Activated B cell treated with CpG ODN at 0.5 μM for 24 hours (primary cell): ENCODE results near the gene RNF145. TPM values are rescaled to one million over a fixed set of nuclear protein-coding genes. Genes with fewer than 3 reads are reported as not detected.

Experiments
- ATAC-seq: fragments of 200-7000 bp; cut with Tn5 transposase; one replicate; pipeline ENCODE4 v1.10.0; 2021; ENCODE audit warnings: low read depth, mild to moderate bottlenecking, moderate library complexity
- CTCF ChIA-PET: fragments of 350-600 bp; sonication (Branson Sonifier 250); formaldehyde crosslinking; loops from one replicate; lab custom pipeline; 2021; ENCODE audit warnings: antibody characterized with exemption; lab: Charles Lee
- POLR2A ChIA-PET: fragments of 350-600 bp; sonication (Branson Sonifier 250); formaldehyde crosslinking; loops from one replicate; lab custom pipeline; 2021; ENCODE audit warnings: antibody characterized with exemption; lab: Charles Lee
- DNase-seq: peaks from one replicate; pipeline ENCODE4 v3.0.0; 2022
- H3K27ac Mint-ChIP-seq: one replicate; pipeline ENCODE4 v1.8.0; 2020; ENCODE audit warnings: mixed read lengths
- H3K27me3 Mint-ChIP-seq: one replicate; pipeline ENCODE4 v1.8.0; 2021; ENCODE audit warnings: mixed read lengths
- H3K36me3 Mint-ChIP-seq: one replicate; pipeline ENCODE4 v1.8.0; 2021; ENCODE audit warnings: low read depth, mixed read lengths
- H3K4me1 Mint-ChIP-seq: one replicate; pipeline ENCODE4 v1.8.0; 2021; ENCODE audit warnings: mixed read lengths
- H3K4me3 Mint-ChIP-seq: one replicate; pipeline ENCODE4 v1.8.0; 2020; ENCODE audit warnings: mild to moderate bottlenecking, mixed read lengths
- H3K9me3 Mint-ChIP-seq: one replicate; pipeline ENCODE4 v1.8.0; 2020; ENCODE audit warnings: mixed read lengths
- intact Hi-C: fragments of 100-400 bp; cut with micrococcal nuclease; formaldehyde crosslinking; loops from one replicate; pipeline ENCODE4 v1.15.1; 2024
- total RNA-seq: library from RNA; stranded (reverse); gene quantifications from 2 replicates; pipeline ENCODE4 v1.2.3, GENCODE V29; 2022
- TF ChIP-seq, protein P1 (sequence below): fragments of 200-600 bp; IDR thresholded peaks from one replicate; pipeline ENCODE4 v1.8.0; 2022; ENCODE audit warnings: antibody characterized with exemption, mild to moderate bottlenecking

RNF145 gene
- total RNA-seq, 1 donor from 2014 or later = 66.1 TPM

DNA sequence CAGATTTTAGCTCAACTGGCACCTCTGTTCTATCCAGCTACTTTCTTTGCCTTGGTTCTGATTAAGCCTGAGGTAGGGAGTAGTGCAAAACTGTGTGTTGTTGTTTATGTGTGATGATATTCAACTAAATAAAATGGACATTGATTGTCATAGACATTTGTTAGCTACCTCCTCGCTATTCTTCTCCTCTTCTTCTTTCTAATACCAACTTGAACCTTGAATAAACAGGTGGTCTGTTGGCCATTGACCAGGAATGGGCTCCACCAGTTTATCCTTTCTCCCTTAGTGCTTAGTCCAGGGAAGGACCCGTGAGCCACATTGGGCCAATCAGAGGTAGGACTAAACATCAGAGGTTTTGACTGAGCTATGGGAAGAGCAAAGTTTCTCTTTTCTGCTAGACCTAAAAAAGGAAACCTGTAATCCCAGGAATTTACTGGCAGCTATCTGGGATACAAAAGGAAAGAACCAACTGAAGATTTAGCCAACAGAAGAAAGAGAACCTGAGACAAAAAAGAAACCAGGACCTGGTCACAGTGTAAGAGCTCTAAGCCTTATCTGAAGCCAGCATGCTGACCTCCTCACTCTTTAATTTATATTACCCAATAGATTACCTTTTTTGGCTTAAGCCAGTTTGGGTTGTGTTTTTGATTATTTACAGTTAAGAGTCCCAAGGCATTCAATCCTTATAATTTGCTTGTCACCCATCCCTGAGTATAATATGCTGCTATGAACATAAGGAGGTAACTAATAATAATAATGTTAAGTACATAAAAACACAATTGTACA is 5.3 kb upstream of the RNF145 start:
- DNase-seq (no peak), ATAC-seq (no peak)
- Mint-ChIP-seq H3K27me3 (no peaks in the 10 kb centered on the region), H3K36me3 (no peaks in the 10 kb centered on the region), H3K9me3 (no peaks in the 10 kb centered on the region), H3K4me1 (peaks cover 23% of the 10 kb centered on the region), H3K27ac (no peak overlapping the region), H3K4me3 (no peak overlapping the region)
- TF ChIP-seq, protein P1, sequence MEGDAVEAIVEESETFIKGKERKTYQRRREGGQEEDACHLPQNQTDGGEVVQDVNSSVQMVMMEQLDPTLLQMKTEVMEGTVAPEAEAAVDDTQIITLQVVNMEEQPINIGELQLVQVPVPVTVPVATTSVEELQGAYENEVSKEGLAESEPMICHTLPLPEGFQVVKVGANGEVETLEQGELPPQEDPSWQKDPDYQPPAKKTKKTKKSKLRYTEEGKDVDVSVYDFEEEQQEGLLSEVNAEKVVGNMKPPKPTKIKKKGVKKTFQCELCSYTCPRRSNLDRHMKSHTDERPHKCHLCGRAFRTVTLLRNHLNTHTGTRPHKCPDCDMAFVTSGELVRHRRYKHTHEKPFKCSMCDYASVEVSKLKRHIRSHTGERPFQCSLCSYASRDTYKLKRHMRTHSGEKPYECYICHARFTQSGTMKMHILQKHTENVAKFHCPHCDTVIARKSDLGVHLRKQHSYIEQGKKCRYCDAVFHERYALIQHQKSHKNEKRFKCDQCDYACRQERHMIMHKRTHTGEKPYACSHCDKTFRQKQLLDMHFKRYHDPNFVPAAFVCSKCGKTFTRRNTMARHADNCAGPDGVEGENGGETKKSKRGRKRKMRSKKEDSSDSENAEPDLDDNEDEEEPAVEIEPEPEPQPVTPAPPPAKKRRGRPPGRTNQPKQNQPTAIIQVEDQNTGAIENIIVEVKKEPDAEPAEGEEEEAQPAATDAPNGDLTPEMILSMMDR = no peak
- ChIA-PET CTCF (interaction anchor here (2.0 kb wide), 1 partner anchor 57 kb away, joined by 6 read pairs; no protein-coding TSS in a partner anchor), POLR2A (interaction anchor here (0.6 to 1.0 kb wide), 3 partner anchors 17 to 1385 kb away, joined by 3 to 4 read pairs (median 3); no protein-coding TSS in a partner anchor)
- intact Hi-C loops = no loop called here

- DNase-seq = no peak
- Mint-ChIP-seq H3K36me3 (peaks cover 8% of the 10 kb centered on the region), H3K4me3 (no peak overlapping the region), H3K4me1 (peaks cover 27% of the 10 kb centered on the region), H3K27me3 (no peaks in the 10 kb centered on the region), H3K27ac (no peak overlapping the region), H3K9me3 (no peaks in the 10 kb centered on the region)
- ChIA-PET POLR2A (no interaction called here), CTCF (interaction anchor here (2.0 kb wide), 1 partner anchor 56 kb away, joined by 6 read pairs; no protein-coding TSS in a partner anchor)
- ATAC-seq = no peak
- TF ChIP-seq, protein P1 = no peak
- intact Hi-C loops = no loop called here
Measured at GRCh38 chr5:159212657-159213462, 3.5 kb upstream of the RNF145 start.

GRCh38 chr5:159211729-159212174 is 2.4 kb upstream of the RNF145 start:
- intact Hi-C loops = no loop called here
- Mint-ChIP-seq H3K36me3 (peaks cover 12% of the 10 kb centered on the region), H3K27ac (no peak overlapping the region), H3K27me3 (no peaks in the 10 kb centered on the region), H3K4me1 (peaks cover 37% of the 10 kb centered on the region), H3K9me3 (no peaks in the 10 kb centered on the region), H3K4me3 (no peak overlapping the region)
- POLR2A ChIA-PET = interaction anchor here (1.7 kb wide), 1 partner anchor 14 kb away, joined by 4 read pairs; no protein-coding TSS in a partner anchor
- ATAC-seq (no peak), DNase-seq (no peak)
- TF ChIP-seq, protein P1 = no peak
- CTCF ChIA-PET = interaction anchor here (0.6 to 1.2 kb wide), 3 partner anchors 14 to 55 kb away, joined by 3 to 4 read pairs (median 3); no protein-coding TSS in a partner anchor

GRCh38 chr5:159210846-159211245 is 1.5 kb upstream of the RNF145 start:
- DNase-seq = no peak
- peaks cover 14% of the 10 kb centered on the region for H3K36me3 Mint-ChIP-seq
- no peaks in the 10 kb centered on the region for H3K27me3 Mint-ChIP-seq
- peak overlapping the region; percentile 88 for H3K4me3 Mint-ChIP-seq
- ChIA-PET POLR2A (interaction anchor here (1.7 kb wide), 1 partner anchor 13 kb away, joined by 4 read pairs; no protein-coding TSS in a partner anchor), CTCF (no interaction called here)
- TF ChIP-seq, protein P1 = no peak
- H3K27ac Mint-ChIP-seq = no peak overlapping the region
- no peak for ATAC-seq
- H3K4me1 Mint-ChIP-seq = peaks cover 46% of the 10 kb centered on the region
- intact Hi-C loops = no loop called here
- no peaks in the 10 kb centered on the region for H3K9me3 Mint-ChIP-seq
